ENCODE results near the gene GRM7.

The GRM7 gene

GRCh38 chr3:7602297-7602696 lies 741.4 kb downstream of the GRM7 start:
- Histone ChIP-seq H3K36me3 (no peaks in the 10 kb centered on the region), H3K4me3 (ENCODE audit: low read depth, low read length) (no peak overlapping the region), H3K27me3 (no peaks in the 10 kb centered on the region), H3K9me3 (no peaks in the 10 kb centered on the region), H3K4me1 (no peaks in the 10 kb centered on the region; the same call in 1 of the 2 replicates)
- DNase-seq = no peak
- TF ChIP-seq CTCF (IDR thresholded peaks at IDR 0.05; ENCODE audit: low read depth, low read length) = no peak

GRCh38 chr3:7607083-7607482 lies 746.2 kb downstream of the GRM7 start:
- no peaks in the 10 kb centered on the region for H3K27me3 ChIP-seq
- DNase-seq = no peak
- H3K36me3 ChIP-seq = no peaks in the 10 kb centered on the region
- H3K9me3 ChIP-seq = no peaks in the 10 kb centered on the region
- H3K4me3 ChIP-seq (ENCODE audit: low read depth, low read length) = no peak overlapping the region
- H3K4me1 ChIP-seq = no peaks in the 10 kb centered on the region; the same call in 1 of the 2 replicates
- no peak for TF ChIP-seq CTCF (IDR thresholded peaks at IDR 0.05; ENCODE audit: low read depth, low read length)

GRCh38 chr3:7607676-7608075 lies 746.8 kb downstream of the GRM7 start:
- no peak for TF ChIP-seq CTCF (IDR thresholded peaks at IDR 0.05; ENCODE audit: low read depth, low read length)
- no peak for DNase-seq
- H3K4me3 ChIP-seq (ENCODE audit: low read depth, low read length) = no peak overlapping the region
- no peaks in the 10 kb centered on the region for H3K27me3 ChIP-seq
- no peaks in the 10 kb centered on the region for H3K36me3 ChIP-seq
- no peaks in the 10 kb centered on the region for H3K4me1 ChIP-seq
- no peaks in the 10 kb centered on the region for H3K9me3 ChIP-seq

- Histone ChIP-seq H3K9me3 (no peaks in the 10 kb centered on the region), H3K36me3 (no peaks in the 10 kb centered on the region), H3K4me3 (ENCODE audit: low read depth, low read length) (no peak overlapping the region), H3K27me3 (no peaks in the 10 kb centered on the region), H3K4me1 (no peaks in the 10 kb centered on the region)
- DNase-seq = no peak
- TF ChIP-seq CTCF (IDR thresholded peaks at IDR 0.05; ENCODE audit: low read depth, low read length) = no peak
Observed at GRCh38 chr3:7610634-7611033, 749.7 kb downstream of the GRM7 start.

GRCh38 chr3:7615043-7615442 lies 754.1 kb downstream of the GRM7 start:
- Histone ChIP-seq H3K4me3 (ENCODE audit: low read depth, low read length) (no peak overlapping the region), H3K9me3 (no peaks in the 10 kb centered on the region), H3K27me3 (no peaks in the 10 kb centered on the region), H3K4me1 (no peaks in the 10 kb centered on the region), H3K36me3 (no peaks in the 10 kb centered on the region)
- DNase-seq = no peak
- no peak for TF ChIP-seq CTCF (IDR thresholded peaks at IDR 0.05; ENCODE audit: low read depth, low read length)

GRCh38 chr3:7618606-7619005 lies 757.7 kb downstream of the GRM7 start:
- Histone ChIP-seq H3K27me3 (no peaks in the 10 kb centered on the region), H3K4me3 (ENCODE audit: low read depth, low read length) (no peak overlapping the region), H3K9me3 (no peaks in the 10 kb centered on the region), H3K4me1 (no peaks in the 10 kb centered on the region), H3K36me3 (no peaks in the 10 kb centered on the region)
- DNase-seq = no peak
- no peak for TF ChIP-seq CTCF (IDR thresholded peaks at IDR 0.05; ENCODE audit: low read depth, low read length)
